A204.1 (cell line): Measurements from ENCODE around the gene ZNF500.

Experiments
- FAIRE-seq: peaks from 2 replicates; lab custom pipeline; 2012; peaks lifted over from hg19 to GRCh38; lab: Jason Lieb, UNC

The ZNF500 gene

GRCh38 chr16:4704491-4704890, 62.5 kb downstream of the ZNF500 start:
- no peak for FAIRE-seq

- FAIRE-seq = no peak
Measured at GRCh38 chr16:4703906-4704305, 63.1 kb downstream of the ZNF500 start.

GRCh38 chr16:4702466-4702808, 64.5 kb downstream of the ZNF500 start:
- FAIRE-seq = no peak

- FAIRE-seq = no peak
Measured at GRCh38 chr16:4701791-4702465, 65.0 kb downstream of the ZNF500 start.

- no peak for FAIRE-seq
Measured at GRCh38 chr16:4700997-4701743, 65.8 kb downstream of the ZNF500 start.

- FAIRE-seq = no peak
Measured at GRCh38 chr16:4700380-4700996, 66.5 kb downstream of the ZNF500 start.

GRCh38 chr16:4699046-4699556, 67.9 kb downstream of the ZNF500 start:
- FAIRE-seq = no peak

GRCh38 chr16:4698321-4699045, 68.5 kb downstream of the ZNF500 start:
- FAIRE-seq = no peak
